ENCODE data around the gene COL25A1. TPM values are rescaled to one million over a fixed set of nuclear protein-coding genes. Genes with fewer than 3 reads are reported as not detected.

Gene COL25A1
- total RNA-seq, 1 experiment from 2014 or later = 23.0 TPM

GRCh38 chr4:108829966-108830492 lies 472.4 kb downstream of the COL25A1 start:
- no peak for DNase-seq (ENCODE audit: low read depth)

- DNase-seq (ENCODE audit: low read depth) = no peak
Observed at GRCh38 chr4:108828620-108829019, 473.8 kb downstream of the COL25A1 start.

GRCh38 chr4:108825737-108826136 lies 476.7 kb downstream of the COL25A1 start:
- DNase-seq (ENCODE audit: low read depth) = no peak

GRCh38 chr4:108821351-108821930 lies 481.0 kb downstream of the COL25A1 start:
- peak; percentile 68 for DNase-seq (ENCODE audit: low read depth)

GRCh38 chr4:108820492-108821350 lies 481.7 kb downstream of the COL25A1 start:
- no peak for DNase-seq (ENCODE audit: low read depth)

GRCh38 chr4:108814326-108814725 lies 488.1 kb downstream of the COL25A1 start:
- no peak for DNase-seq (ENCODE audit: low read depth)

GRCh38 chr4:108813261-108813660 lies 489.2 kb downstream of the COL25A1 start:
- no peak for DNase-seq (ENCODE audit: low read depth)

- DNase-seq (ENCODE audit: low read depth) = no peak
Observed at GRCh38 chr4:108811486-108811885, 491.0 kb downstream of the COL25A1 start.

GRCh38 chr4:108810087-108810486 lies 492.4 kb downstream of the COL25A1 start:
- DNase-seq (ENCODE audit: low read depth) = no peak

GRCh38 chr4:108804648-108805273 lies 497.7 kb downstream of the COL25A1 start:
- no peak for DNase-seq (ENCODE audit: low read depth)

- no peak for DNase-seq (ENCODE audit: low read depth)
Observed at GRCh38 chr4:108799306-108799705, 503.2 kb downstream of the COL25A1 start.

- no peak for DNase-seq (ENCODE audit: low read depth)
Observed at GRCh38 chr4:108796173-108796572, 506.3 kb downstream of the COL25A1 start.

GRCh38 chr4:108795733-108796132 lies 506.7 kb downstream of the COL25A1 start:
- no peak for DNase-seq (ENCODE audit: low read depth)

- peak; percentile 34 for DNase-seq (ENCODE audit: low read depth)
Observed at GRCh38 chr4:108794136-108794535, 508.3 kb downstream of the COL25A1 start.

- peak; percentile 68 for DNase-seq (ENCODE audit: low read depth)
Observed at GRCh38 chr4:108793415-108793814, 509.0 kb downstream of the COL25A1 start.

GRCh38 chr4:108788731-108789130 lies 513.7 kb downstream of the COL25A1 start:
- no peak for DNase-seq (ENCODE audit: low read depth)

GRCh38 chr4:108787724-108788123 lies 514.7 kb downstream of the COL25A1 start:
- no peak for DNase-seq (ENCODE audit: low read depth)

GRCh38 chr4:108787106-108787505 lies 515.4 kb downstream of the COL25A1 start:
- no peak for DNase-seq (ENCODE audit: low read depth)

GRCh38 chr4:108786351-108786750 lies 516.1 kb downstream of the COL25A1 start:
- no peak for DNase-seq (ENCODE audit: low read depth)

- DNase-seq (ENCODE audit: low read depth) = peak; percentile 24
Observed at GRCh38 chr4:108783665-108784463, 518.6 kb downstream of the COL25A1 start.

GRCh38 chr4:108779958-108780357 lies 522.5 kb downstream of the COL25A1 start:
- DNase-seq (ENCODE audit: low read depth) = no peak
